Spleen (tissue), 7 donors: ENCODE data around the gene NMRK2.
"Not testable (repeated sequence)": the region's sequence is repeated elsewhere in the genome, so short reads cannot be mapped to it uniquely, and the experiment has no call there.

Experiments used
- POLR2AphosphoS5 ChIP-seq, 3 donors: sonication (generic); formaldehyde crosslinking; IDR thresholded peaks; one replicate each; pipeline ENCODE4 v1.5.1; 2017; ENCODE audit warnings: antibody characterized with exemption in 3 of 3
- TF ChIP-seq, protein P1 (sequence below), 11 experiments: fragments of 200-600 bp in 7 of 11; fragments of 450-650 bp in 4 of 11; sonication (generic) in 4 of 11; IDR thresholded peaks in 8 of 11; conservative IDR thresholded peaks in 3 of 11; 1 replicate in 7 of 11; 2 replicates in 4 of 11; pipeline versions ENCODE4 v1.4.0 to v1.8.0; 2016 to 2021; ENCODE audit warnings: antibody characterized with exemption in 11 of 11, inconsistent platforms in 4 of 11, mild to moderate bottlenecking in 1 of 11
- donor health status: DM: no; HTN: no; CAD: no; lungs with moderate emphysema.
- donor health status: DM: no; HTN: no; CAD: no.
- donor health status: DM: no; HTN: no; CAD: no.

DNA sequence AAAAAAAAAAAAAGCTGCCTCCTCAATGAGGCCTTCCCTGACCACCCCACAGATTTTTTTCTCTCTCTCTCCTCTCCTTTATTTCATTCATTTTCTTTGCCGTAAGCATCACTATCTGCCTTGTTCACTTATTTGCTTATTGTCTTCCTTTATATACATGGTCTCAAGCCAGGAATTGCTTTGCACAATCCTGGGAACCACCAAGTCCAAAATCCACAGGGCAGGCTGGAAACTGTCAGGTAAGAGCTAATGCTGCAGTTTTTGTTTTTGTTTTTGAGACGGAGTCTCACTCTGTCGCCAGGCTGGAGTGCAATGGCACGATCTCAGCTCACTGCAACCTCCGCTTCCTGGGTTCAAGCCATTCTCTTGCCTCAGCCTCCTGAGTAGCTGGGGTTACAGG is 37.9 kb upstream of the NMRK2 start:
- TF ChIP-seq POLR2AphosphoS5 (IDR thresholded peaks at IDR 0.05): not testable (repeated sequence)
- TF ChIP-seq, protein P1, sequence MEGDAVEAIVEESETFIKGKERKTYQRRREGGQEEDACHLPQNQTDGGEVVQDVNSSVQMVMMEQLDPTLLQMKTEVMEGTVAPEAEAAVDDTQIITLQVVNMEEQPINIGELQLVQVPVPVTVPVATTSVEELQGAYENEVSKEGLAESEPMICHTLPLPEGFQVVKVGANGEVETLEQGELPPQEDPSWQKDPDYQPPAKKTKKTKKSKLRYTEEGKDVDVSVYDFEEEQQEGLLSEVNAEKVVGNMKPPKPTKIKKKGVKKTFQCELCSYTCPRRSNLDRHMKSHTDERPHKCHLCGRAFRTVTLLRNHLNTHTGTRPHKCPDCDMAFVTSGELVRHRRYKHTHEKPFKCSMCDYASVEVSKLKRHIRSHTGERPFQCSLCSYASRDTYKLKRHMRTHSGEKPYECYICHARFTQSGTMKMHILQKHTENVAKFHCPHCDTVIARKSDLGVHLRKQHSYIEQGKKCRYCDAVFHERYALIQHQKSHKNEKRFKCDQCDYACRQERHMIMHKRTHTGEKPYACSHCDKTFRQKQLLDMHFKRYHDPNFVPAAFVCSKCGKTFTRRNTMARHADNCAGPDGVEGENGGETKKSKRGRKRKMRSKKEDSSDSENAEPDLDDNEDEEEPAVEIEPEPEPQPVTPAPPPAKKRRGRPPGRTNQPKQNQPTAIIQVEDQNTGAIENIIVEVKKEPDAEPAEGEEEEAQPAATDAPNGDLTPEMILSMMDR (IDR thresholded peaks at IDR 0.05 in 8 of 11, conservative IDR thresholded peaks at IDR 0.05 in 3 of 11): not testable (repeated sequence)
